ENCODE measurements around the gene CGN. TPM values are rescaled to one million over a fixed set of nuclear protein-coding genes. Genes with fewer than 3 reads are reported as not detected.

Gene CGN
- total and polyA plus RNA-seq, 2 donors (not counting 1 experiment from before 2014, with no cell fraction given): 0.22 to 0.81 TPM

GRCh38 chr1:151523326-151523725 is 12.1 kb downstream of the CGN start:
- H2AFZ ChIP-seq (ENCODE audit: insufficient read depth, low read depth, low read length, poor library complexity, severe bottlenecking): no peak overlapping the region
- DNase-seq: no peak
- H3K36me3 ChIP-seq (replicated peaks in 1 of 2; ENCODE audit: control extremely low read depth in 1 of 2, control insufficient read depth in 1 of 2, extremely low read depth in 1 of 2, insufficient read depth in 2 of 2, low read length in 1 of 2): no peaks in the 10 kb centered on the region
- H4K20me1 ChIP-seq (ENCODE audit: control insufficient read depth, insufficient read depth, low read length, poor library complexity, severe bottlenecking): no peaks in the 10 kb centered on the region
- no peak for ATAC-seq (ENCODE audit: low read depth)
- Mint-ChIP-seq H3K27me3 (peaks cover 2% of the 10 kb centered on the region), H3K4me3 (no peak overlapping the region), H3K27ac (no peak overlapping the region), H3K9me3 (ENCODE audit: insufficient read depth) (no peaks in the 10 kb centered on the region), H3K4me1 (no peaks in the 10 kb centered on the region)
- POLR2A ChIA-PET: no interaction called here
- H3K4me1 ChIP-seq (ENCODE audit: control insufficient read depth in 2 of 2, insufficient read depth in 2 of 2, low read length in 2 of 2): no peaks in the 10 kb centered on the region
- no peak overlapping the region for H3K9ac ChIP-seq (ENCODE audit: low read length)
- H3K79me2 ChIP-seq (ENCODE audit: control insufficient read depth, insufficient read depth, low read length): no peaks in the 10 kb centered on the region
- H3K27ac ChIP-seq (ENCODE audit: low read length in 2 of 2): no peak overlapping the region
- no peaks in the 10 kb centered on the region for H3K9me3 ChIP-seq (ENCODE audit: control extremely low read depth in 1 of 3, control insufficient read depth in 2 of 3, insufficient read depth in 1 of 3, low read length in 2 of 3)
- H3K27me3 ChIP-seq (replicated peaks in 1 of 4; ENCODE audit: control extremely low read depth in 1 of 4, control insufficient read depth in 3 of 4, insufficient read depth in 4 of 4, low read length in 3 of 4): no peaks in the 10 kb centered on the region
- intact Hi-C loops (cut with micrococcal nuclease): no loop called here
- TF ChIP-seq EZH2 (IDR thresholded peaks at IDR 0.05; ENCODE audit: borderline replicate concordance, insufficient read depth, low read depth, low read length, poor library complexity, severe bottlenecking): no peak
- TF ChIP-seq, protein P1, sequence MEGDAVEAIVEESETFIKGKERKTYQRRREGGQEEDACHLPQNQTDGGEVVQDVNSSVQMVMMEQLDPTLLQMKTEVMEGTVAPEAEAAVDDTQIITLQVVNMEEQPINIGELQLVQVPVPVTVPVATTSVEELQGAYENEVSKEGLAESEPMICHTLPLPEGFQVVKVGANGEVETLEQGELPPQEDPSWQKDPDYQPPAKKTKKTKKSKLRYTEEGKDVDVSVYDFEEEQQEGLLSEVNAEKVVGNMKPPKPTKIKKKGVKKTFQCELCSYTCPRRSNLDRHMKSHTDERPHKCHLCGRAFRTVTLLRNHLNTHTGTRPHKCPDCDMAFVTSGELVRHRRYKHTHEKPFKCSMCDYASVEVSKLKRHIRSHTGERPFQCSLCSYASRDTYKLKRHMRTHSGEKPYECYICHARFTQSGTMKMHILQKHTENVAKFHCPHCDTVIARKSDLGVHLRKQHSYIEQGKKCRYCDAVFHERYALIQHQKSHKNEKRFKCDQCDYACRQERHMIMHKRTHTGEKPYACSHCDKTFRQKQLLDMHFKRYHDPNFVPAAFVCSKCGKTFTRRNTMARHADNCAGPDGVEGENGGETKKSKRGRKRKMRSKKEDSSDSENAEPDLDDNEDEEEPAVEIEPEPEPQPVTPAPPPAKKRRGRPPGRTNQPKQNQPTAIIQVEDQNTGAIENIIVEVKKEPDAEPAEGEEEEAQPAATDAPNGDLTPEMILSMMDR (IDR thresholded peaks at IDR 0.05): no peak
- WGBS (ENCODE audit: insufficient coverage): 98% methylated on average over 4 of the region's 5 CpGs
- no peak overlapping the region for H3K4me3 ChIP-seq (ENCODE audit: control extremely low read depth in 1 of 5, extremely low read depth in 1 of 5, insufficient read depth in 1 of 5, low read depth in 2 of 5, low read length in 4 of 5)
- CTCF ChIA-PET: interaction anchor here (0.7 to 1.1 kb wide), 2 partner anchors 14 to 946 kb away, joined by 3 to 5 read pairs; no protein-coding TSS in a partner anchor
- H3K4me2 ChIP-seq (replicated peaks; ENCODE audit: low read depth, low read length, poor library complexity, severe bottlenecking): no peak overlapping the region

DNA sequence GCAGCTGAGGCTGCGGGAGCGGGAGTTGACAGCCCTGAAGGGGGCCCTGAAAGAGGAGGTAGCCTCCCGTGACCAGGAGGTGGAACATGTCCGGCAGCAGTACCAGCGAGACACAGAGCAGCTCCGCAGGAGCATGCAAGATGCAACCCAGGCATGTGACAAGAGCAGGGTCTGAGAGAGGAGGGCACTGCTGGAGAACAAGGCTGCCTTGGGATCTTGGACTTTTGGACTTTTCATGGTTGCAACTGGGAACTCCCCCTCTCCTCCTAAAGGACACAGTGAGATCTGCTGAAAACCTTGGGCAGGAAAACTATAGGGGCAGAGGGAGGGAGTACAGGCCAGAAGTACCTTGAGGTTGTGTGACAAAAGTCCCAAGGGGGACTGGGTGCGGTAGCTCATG is 13.5 kb downstream of the CGN start:
- POLR2A ChIA-PET: no interaction called here
- intact Hi-C loops (cut with micrococcal nuclease): no loop called here
- Histone ChIP-seq H3K79me2 (ENCODE audit: control insufficient read depth, insufficient read depth, low read length) (no peaks in the 10 kb centered on the region), H4K20me1 (ENCODE audit: control insufficient read depth, insufficient read depth, low read length, poor library complexity, severe bottlenecking) (no peaks in the 10 kb centered on the region), H2AFZ (ENCODE audit: insufficient read depth, low read depth, low read length, poor library complexity, severe bottlenecking) (no peak overlapping the region), H3K27ac (ENCODE audit: low read length in 2 of 2) (no peak overlapping the region), H3K4me1 (ENCODE audit: control insufficient read depth in 2 of 2, insufficient read depth in 2 of 2, low read length in 2 of 2) (no peaks in the 10 kb centered on the region), H3K9ac (ENCODE audit: low read length) (no peak overlapping the region), H3K27me3 (replicated peaks in 1 of 4; ENCODE audit: control extremely low read depth in 1 of 4, control insufficient read depth in 3 of 4, insufficient read depth in 4 of 4, low read length in 3 of 4) (no peaks in the 10 kb centered on the region), H3K36me3 (replicated peaks in 1 of 2; ENCODE audit: control extremely low read depth in 1 of 2, control insufficient read depth in 1 of 2, extremely low read depth in 1 of 2, insufficient read depth in 2 of 2, low read length in 1 of 2) (no peaks in the 10 kb centered on the region), H3K4me3 (ENCODE audit: control extremely low read depth in 1 of 5, extremely low read depth in 1 of 5, insufficient read depth in 1 of 5, low read depth in 2 of 5, low read length in 4 of 5) (no peak overlapping the region), H3K4me2 (replicated peaks; ENCODE audit: low read depth, low read length, poor library complexity, severe bottlenecking) (no peak overlapping the region), H3K9me3 (ENCODE audit: control extremely low read depth in 1 of 3, control insufficient read depth in 2 of 3, insufficient read depth in 1 of 3, low read length in 2 of 3) (no peaks in the 10 kb centered on the region)
- WGBS (ENCODE audit: insufficient coverage): 80% methylated on average over 6 of the region's 7 CpGs
- ATAC-seq (ENCODE audit: low read depth) (no peak), DNase-seq (no peak)
- H3K9me3 Mint-ChIP-seq (ENCODE audit: insufficient read depth): no peaks in the 10 kb centered on the region
- CTCF ChIA-PET: no interaction called here
- H3K4me3 Mint-ChIP-seq: no peak overlapping the region
- H3K4me1 Mint-ChIP-seq: no peaks in the 10 kb centered on the region
- no peak overlapping the region for H3K27ac Mint-ChIP-seq
- H3K27me3 Mint-ChIP-seq: peaks cover 2% of the 10 kb centered on the region
- no peak for TF ChIP-seq EZH2 (IDR thresholded peaks at IDR 0.05; ENCODE audit: borderline replicate concordance, insufficient read depth, low read depth, low read length, poor library complexity, severe bottlenecking)
- TF ChIP-seq, protein P1 (IDR thresholded peaks at IDR 0.05): no peak
